K562 treated with DMSO at 1 percent for 24 hours (cell line): ENCODE measurements around the gene SNX3. TPM values are rescaled to one million over a fixed set of nuclear protein-coding genes. Genes with fewer than 3 reads are reported as not detected.

ENCODE experiments used
- total RNA-seq: library from RNA; unstranded; fragments of 300-600 nt; gene quantifications from 2 replicates; pipeline ENCODE4 v1.2.3, GENCODE V29; 2022; ENCODE audit warnings: low read depth; ENCODE audit not compliant: insufficient read depth

The SNX3 gene
- 114 and 127 TPM in 2 replicates for total RNA-seq

DNA sequence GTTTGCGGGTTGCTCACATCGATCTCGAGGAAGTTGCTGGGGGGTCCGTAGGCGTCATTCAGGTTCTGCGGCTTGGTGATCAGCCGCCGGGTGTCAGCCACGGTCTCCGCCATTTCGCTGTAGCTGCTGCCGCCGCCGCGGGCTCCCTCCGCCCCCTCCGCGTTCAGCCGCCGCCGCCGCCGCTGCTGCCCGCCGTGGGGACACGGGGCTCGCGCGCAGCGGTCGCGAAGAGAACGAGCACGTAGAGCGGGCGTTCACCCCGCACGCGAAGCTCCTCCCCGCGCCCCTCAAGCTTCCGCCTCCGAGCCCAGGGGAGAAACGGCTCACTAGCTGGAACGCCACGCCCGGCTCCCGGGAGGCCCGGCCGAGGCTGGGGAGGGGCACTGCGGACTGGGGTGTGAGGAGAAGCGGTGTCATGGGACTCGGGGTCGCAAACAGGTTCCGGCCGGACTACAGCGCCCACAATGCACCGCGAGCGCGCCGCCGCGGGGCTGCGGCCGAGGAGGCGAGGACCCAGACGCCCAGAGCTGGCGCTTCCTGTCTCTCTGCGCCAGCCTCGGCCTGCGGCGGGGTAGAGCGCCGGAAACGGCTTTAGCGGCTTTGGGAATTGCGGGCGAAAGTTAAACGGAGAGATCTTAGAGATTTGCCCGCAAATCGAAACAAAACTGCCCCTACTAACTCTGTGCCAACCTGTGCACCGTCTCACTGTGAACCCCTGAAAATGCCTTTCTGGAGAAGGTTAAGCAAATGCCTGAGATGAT is at the start of gene SNX3:
TSS of gene SNX3 (minus strand) at position 232 of the 761 bp plus-strand sequence. CDS start at position 113, 119 bp downstream.

GRCh38 chr6:108294727-108295625 is 34.1 kb upstream of the SNX3 start, which contains the start of gene AFG1L:
Gene AFG1L (plus strand): TSS chr6:108295054. CDS start chr6:108295080, 26 bp downstream.

GRCh38 chr6:108165714-108166663 is 94.9 kb downstream of the SNX3 start, which contains the start of gene NR2E1:
Gene NR2E1 (plus strand): TSS chr6:108166022. CDS start chr6:108166766, 744 bp downstream.

Other genes with a start within 250 kb of the SNX3 start
- 55.9 and 58.2 TPM in 2 replicates for gene OSTM1, start 186.3 kb downstream of the SNX3 start, total RNA-seq
- gene NR2E1, start 95.0 kb downstream of the SNX3 start, total RNA-seq = not detected in 2 replicates
- 2.2 and 3.4 TPM in 2 replicates for gene AFG1L, start 34.0 kb upstream of the SNX3 start, total RNA-seq